ENCODE results near the gene ITM2B.

DNA sequence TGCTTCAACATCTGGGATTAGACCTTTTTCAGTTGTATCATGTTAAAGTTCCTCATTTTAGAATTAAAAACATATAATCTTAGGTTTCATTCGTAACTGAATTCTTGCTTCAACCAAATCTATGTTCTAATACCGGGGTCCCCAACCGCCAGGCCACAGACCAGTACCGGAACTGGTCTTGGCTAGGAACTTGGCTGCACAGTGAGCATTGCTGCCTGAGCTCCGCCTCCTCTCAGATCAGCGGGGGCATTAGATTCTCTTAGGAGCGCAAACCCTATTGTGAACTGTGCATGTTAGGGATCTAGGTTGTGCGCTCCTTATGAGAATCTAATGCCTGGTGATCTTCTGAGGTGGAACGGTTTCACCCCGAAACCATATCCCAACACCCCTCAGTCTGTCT lies 19.2 kb downstream of the ITM2B start:
- TF ChIP-seq, protein P1, sequence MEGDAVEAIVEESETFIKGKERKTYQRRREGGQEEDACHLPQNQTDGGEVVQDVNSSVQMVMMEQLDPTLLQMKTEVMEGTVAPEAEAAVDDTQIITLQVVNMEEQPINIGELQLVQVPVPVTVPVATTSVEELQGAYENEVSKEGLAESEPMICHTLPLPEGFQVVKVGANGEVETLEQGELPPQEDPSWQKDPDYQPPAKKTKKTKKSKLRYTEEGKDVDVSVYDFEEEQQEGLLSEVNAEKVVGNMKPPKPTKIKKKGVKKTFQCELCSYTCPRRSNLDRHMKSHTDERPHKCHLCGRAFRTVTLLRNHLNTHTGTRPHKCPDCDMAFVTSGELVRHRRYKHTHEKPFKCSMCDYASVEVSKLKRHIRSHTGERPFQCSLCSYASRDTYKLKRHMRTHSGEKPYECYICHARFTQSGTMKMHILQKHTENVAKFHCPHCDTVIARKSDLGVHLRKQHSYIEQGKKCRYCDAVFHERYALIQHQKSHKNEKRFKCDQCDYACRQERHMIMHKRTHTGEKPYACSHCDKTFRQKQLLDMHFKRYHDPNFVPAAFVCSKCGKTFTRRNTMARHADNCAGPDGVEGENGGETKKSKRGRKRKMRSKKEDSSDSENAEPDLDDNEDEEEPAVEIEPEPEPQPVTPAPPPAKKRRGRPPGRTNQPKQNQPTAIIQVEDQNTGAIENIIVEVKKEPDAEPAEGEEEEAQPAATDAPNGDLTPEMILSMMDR (IDR thresholded peaks at IDR 0.05; ENCODE audit: insufficient read depth, low read length, poor library complexity, severe bottlenecking): no peak
- TF ChIP-seq EZH2phosphoT487 (conservative IDR thresholded peaks at IDR 0.05; ENCODE audit: low read length): no peak

All from SU-DHL-6 (cell line).